ENCODE data around the gene ZNF70.

Gene ZNF70

DNA sequence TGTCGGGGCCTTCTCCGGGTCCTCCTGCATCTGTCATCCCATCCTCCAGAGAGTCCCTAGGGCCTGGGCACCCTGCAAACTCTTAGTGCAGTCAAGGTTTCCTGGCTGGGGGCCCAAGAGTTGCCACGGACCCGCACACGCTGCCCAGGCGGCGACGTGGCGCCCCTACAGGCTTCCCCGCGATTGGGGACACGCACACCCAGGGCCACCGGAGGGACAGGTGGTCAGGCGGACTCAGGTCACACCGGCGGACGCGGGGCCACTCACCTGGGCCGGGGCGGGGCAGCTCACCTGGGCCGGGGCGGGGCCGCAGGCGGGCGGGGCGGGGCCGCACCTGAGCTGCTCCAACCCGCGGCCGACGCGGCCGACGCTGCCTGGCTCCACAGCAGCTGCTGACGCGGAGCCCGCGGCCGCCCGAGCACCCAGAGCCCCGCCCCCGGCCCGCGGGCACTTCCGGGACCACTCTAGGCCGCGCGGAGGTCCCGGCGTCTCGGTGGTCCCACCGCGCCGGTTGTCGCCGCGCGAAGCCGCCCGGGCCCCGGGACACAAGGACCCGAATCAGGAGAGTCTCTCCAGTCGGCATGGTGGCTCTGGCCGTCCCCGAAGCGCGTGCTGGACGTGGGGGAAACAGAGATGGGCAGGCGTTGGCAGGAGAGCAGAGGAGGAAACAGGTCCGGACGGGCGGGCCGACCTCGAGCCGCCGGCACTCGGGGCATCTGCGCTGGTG, at the start of gene ZNF70:
Gene ZNF70 (minus strand): TSS at position 399 of the 727 bp plus-strand sequence. CDS start 5,972 bp downstream, outside the sequence.
- peak within 1 kb of the TSS; percentile 62 for H3K4me3 ChIP-seq (ENCODE audit: low read depth, low read length)

DNA sequence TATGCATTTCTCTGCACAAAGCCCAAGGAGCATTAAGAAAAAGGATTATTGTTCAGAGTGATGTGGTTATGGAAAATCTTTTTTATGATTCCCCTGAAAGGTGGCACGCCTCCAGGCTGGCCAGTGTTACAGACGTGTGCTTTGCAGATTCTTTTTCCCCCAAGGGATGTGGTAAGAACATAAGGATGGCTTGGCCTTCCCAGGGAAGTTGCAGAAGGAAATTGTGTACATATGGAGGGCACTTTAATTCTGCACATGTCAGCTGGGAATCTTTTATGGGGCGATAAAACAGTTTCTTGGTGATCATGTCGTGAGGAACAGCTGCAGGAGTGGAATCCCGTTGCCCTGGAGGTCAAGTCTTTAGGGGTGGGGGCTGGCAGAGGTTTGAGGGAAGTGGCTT, 45.5 kb upstream of the ZNF70 start:
- H3K4me3 ChIP-seq (ENCODE audit: low read depth, low read length), result no peak overlapping the region

- H3K4me3 ChIP-seq (ENCODE audit: low read depth, low read length), result no peak overlapping the region
Measured at GRCh38 chr22:23793326-23793725, 42.4 kb upstream of the ZNF70 start.

- no peak overlapping the region for H3K4me3 ChIP-seq (ENCODE audit: low read depth, low read length)
Measured at GRCh38 chr22:23791738-23792645, 41.1 kb upstream of the ZNF70 start.

DNA sequence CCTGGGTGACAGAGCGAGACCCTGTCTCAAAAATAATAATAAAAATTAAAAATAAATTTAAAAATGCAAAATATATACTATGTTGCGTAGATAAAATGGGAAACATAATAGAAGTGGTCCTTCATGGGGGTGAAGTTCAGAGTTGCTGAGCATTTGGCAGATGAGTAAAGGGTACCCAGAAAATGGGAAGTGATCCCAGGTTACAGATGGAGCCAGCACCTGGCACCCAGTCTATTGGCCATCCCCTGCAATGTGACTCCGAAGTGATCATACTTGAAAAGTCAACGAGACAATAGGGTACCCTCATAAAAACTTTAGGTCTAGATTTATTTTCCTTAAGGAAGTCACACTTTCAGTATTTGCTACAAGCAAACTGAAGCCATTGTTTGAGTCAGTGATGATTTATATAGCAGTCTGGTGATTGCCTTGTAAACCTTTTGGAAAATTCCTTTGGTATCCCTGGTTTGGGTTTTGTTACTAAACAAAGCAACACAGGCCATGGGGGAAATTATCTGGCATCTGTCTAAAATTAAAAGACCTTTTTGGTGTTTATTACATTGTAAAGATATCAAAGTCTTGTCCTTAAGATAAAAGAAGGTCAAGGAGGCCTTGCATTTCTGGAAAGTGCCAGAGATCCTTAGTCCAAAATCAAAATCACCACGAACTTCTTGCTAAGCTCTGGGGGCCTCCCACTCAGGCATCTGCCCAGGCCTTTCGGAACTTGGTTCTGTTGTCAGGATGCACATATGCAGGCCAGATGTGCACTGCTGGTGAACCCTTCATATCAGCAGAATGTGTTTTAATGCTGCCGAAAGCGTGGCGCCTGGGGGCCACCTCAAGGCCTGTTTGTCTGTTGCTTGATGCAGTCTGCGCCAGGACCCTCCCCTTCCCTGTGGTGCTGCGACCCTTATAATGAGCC, 40.2 kb upstream of the ZNF70 start:
- H3K4me3 ChIP-seq (ENCODE audit: low read depth, low read length), result no peak overlapping the region

GRCh38 chr22:23789638-23790037, 38.7 kb upstream of the ZNF70 start:
- H3K4me3 ChIP-seq (ENCODE audit: low read depth, low read length), result no peak overlapping the region

- H3K4me3 ChIP-seq (ENCODE audit: low read depth, low read length), result no peak overlapping the region
Measured at GRCh38 chr22:23789121-23789520, 38.2 kb upstream of the ZNF70 start.

DNA sequence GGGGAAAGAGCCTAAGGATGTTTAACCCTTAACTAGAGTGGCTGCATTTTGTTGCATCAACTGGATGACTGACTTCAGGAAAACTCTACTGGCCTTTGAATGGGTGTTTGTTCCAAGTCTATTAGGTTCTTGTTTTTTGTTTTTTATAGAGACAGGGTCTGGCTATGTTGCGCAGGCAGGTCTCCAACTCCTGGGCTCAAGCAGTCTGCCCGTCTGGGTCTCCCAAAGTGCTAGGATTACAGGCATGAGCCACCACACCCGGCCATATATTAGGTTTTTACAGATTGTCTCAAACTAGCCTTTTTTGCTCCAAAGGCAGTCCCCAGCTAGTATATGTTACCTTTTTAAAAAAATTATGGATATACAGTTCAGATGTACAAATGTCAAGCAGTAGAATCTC, 37.0 kb upstream of the ZNF70 start:
- H3K4me3 ChIP-seq (ENCODE audit: low read depth, low read length), result peak overlapping the region; percentile 76

DNA sequence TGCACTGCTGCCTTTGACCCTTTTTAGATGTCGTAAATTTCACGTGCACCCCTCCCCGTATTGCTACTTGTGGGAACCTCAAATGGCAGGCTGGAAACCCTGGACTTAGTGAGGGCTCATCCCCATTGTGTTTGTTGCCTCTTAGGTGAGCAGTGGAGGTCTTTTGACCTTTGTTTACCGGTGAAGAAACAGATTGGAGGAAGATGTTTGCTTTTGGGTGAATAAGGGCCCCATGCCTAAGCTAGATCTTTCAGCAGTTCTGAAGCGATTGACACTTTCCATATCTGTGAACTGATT, 36.6 kb upstream of the ZNF70 start:
- H3K4me3 ChIP-seq (ENCODE audit: low read depth, low read length), result peak overlapping the region; percentile 76

DNA sequence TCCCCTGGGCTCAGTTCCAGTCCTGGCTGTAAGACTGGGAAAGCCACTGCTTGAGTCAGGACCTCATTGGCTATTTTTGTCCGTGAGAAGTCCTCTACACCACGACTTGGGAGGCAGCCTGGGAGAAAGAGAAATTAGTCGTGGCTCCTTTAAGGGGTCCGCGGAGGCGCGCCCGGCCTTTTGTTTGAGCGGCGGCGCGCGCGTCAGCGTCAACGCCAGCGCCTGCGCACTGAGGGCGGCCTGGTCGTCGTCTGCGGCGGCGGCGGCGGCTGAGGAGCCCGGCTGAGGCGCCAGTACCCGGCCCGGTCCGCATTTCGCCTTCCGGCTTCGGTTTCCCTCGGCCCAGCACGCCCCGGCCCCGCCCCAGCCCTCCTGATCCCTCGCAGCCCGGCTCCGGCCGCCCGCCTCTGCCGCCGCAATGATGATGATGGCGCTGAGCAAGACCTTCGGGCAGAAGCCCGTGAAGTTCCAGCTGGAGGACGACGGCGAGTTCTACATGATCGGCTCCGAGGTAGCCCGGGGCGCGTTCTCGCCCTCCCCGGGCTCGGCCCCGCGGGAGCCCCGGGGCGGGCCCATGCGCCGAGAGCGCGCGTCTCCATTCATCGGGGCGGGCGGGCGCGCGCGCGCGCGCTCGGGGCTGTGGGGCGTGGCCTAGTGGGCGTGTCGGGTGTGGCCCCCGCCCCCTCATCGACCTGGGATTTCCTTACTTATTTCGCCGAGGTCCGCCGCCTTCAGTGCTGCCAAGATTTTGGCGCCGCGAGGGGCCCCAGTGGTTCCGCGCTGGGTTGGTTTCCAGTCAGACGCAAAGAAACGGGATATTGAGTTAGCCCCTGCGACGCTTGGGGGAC, 36.1 kb upstream of the ZNF70 start, which contains the start of gene SMARCB1:
Gene SMARCB1 (plus strand): TSS at position 215 of the 848 bp plus-strand sequence. CDS start 204 bp downstream, at position 419.
- H3K4me3 ChIP-seq (ENCODE audit: low read depth, low read length), result peak within 1 kb of the TSS; percentile 76

- peak overlapping the region; percentile 76 for H3K4me3 ChIP-seq (ENCODE audit: low read depth, low read length)
Measured at GRCh38 chr22:23786261-23786710, 35.4 kb upstream of the ZNF70 start.

DNA sequence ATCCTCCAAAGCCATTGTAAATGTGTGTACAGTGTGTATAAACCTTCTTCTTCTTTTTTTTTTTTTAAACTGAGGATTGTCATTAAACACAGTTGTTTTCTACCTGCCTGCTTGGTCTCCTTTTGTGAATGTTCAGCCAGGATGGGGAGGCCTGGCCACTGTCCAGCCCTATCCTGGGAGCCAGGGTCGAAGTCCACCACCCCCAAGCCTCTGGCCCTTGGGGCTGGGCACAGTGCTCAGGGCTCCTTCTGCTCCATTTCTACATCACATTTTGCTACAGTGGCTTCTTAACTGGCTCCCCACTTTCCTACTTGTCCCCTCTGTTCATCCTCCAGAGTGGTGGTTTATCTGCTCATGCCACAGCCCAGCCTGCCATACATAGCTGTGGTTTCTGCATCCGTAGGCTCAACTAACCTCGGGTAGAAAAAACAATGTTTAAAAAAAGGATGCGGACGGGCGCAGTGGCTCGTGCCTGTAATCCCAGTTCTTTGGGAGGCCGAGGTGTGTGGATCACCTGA, 33.4 kb upstream of the ZNF70 start:
- H3K4me3 ChIP-seq (ENCODE audit: low read depth, low read length), result no peak overlapping the region

- no peak overlapping the region for H3K4me3 ChIP-seq (ENCODE audit: low read depth, low read length)
Measured at GRCh38 chr22:23783265-23784150, 32.6 kb upstream of the ZNF70 start.

- H3K4me3 ChIP-seq (ENCODE audit: low read depth, low read length), result no peak overlapping the region
Measured at GRCh38 chr22:23782703-23783102, 31.8 kb upstream of the ZNF70 start.

DNA sequence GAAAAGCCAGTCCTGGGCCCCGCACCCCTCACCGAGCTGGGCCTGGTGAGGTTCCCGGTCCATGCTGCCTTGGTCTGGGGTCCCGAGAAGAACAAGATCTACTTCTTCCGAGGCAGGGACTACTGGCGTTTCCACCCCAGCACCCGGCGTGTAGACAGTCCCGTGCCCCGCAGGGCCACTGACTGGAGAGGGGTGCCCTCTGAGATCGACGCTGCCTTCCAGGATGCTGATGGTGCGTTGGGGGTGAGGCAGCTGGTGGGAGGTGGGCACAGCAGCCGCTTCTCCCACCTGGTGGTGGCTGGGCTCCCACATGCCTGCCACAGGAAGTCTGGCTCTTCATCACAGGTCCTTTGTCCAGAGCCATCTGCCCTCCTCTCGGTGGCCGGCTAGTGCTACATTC, 31.3 kb upstream of the ZNF70 start:
- no peak overlapping the region for H3K4me3 ChIP-seq (ENCODE audit: low read depth, low read length)

- H3K4me3 ChIP-seq (ENCODE audit: low read depth, low read length), result no peak overlapping the region
Measured at GRCh38 chr22:23781511-23782183, 30.7 kb upstream of the ZNF70 start.

GRCh38 chr22:23781065-23781464, 30.2 kb upstream of the ZNF70 start:
- H3K4me3 ChIP-seq (ENCODE audit: low read depth, low read length), result no peak overlapping the region

- H3K4me3 ChIP-seq (ENCODE audit: low read depth, low read length), result no peak overlapping the region
Measured at GRCh38 chr22:23780146-23780748, 29.3 kb upstream of the ZNF70 start.
